Keratinocyte (primary cell): Measurements from ENCODE around the gene HABP2. TPM values are rescaled to one million over a fixed set of nuclear protein-coding genes. Genes with fewer than 3 reads are reported as not detected.

Experiments
- DNase-seq: peaks from one replicate; pipeline ENCODE4 v3.0.0-alpha.2; 2011; ENCODE audit warnings: low read depth, missing footprints, low spot score
- FAIRE-seq: peaks from 2 replicates; lab custom pipeline; 2011; peaks lifted over from hg19 to GRCh38; lab: Jason Lieb, UNC
- H2AFZ ChIP-seq: 2 replicates; pipeline ENCODE4 v1.6.0; 2012; ENCODE audit warnings: low read length, control low read depth, inconsistent platforms; ENCODE audit not compliant: control insufficient read depth
- H3K27ac ChIP-seq: 2 replicates; pipeline ENCODE4 v1.5.1; 2011; ENCODE audit warnings: low read length; ENCODE audit not compliant: control insufficient read depth, insufficient read depth
- H3K27me3 ChIP-seq: 3 replicates; pipeline ENCODE4 v1.6.0; 2011; ENCODE audit warnings: low read length; ENCODE audit not compliant: control insufficient read depth, insufficient read depth; ENCODE audit errors: extremely low read depth
- H3K36me3 ChIP-seq, 2 experiments: 2 replicates in 1 of 2; 3 replicates in 1 of 2; pipeline ENCODE4 v1.5.1; 2011; ENCODE audit warnings: low read length in 2 of 2, mild to moderate bottlenecking in 1 of 2; ENCODE audit not compliant: control insufficient read depth in 2 of 2, insufficient read depth in 2 of 2; ENCODE audit errors: extremely low read depth in 1 of 2
- H3K4me1 ChIP-seq: 3 replicates; pipeline ENCODE4 v1.5.1; 2011; ENCODE audit warnings: low read length; ENCODE audit not compliant: control insufficient read depth, insufficient read depth; ENCODE audit errors: extremely low read depth
- H3K4me2 ChIP-seq: 3 replicates; pipeline ENCODE4 v1.6.0; 2011; ENCODE audit warnings: low read depth, low read length; ENCODE audit not compliant: control insufficient read depth, insufficient read depth; ENCODE audit errors: extremely low read depth
- H3K4me3 ChIP-seq, 3 experiments: fragments of 200-600 bp in 1 of 3; sonication (generic) in 1 of 3; 2 replicates in 2 of 3; 3 replicates in 1 of 3; pipeline ENCODE4 v1.5.1; 2011 to 2016; ENCODE audit warnings: low read length in 3 of 3, mild to moderate bottlenecking in 3 of 3, control low read depth in 2 of 3, inconsistent platforms in 1 of 3, low read depth in 1 of 3, mixed read lengths in 1 of 3, mixed run types in 1 of 3, moderate library complexity in 1 of 3; ENCODE audit not compliant: control insufficient read depth in 2 of 3, insufficient read depth in 2 of 3; ENCODE audit errors: extremely low read depth in 1 of 3
- H3K79me2 ChIP-seq: 2 replicates; pipeline ENCODE4 v1.6.0; 2012; ENCODE audit warnings: low read length; ENCODE audit not compliant: control insufficient read depth, insufficient read depth
- H3K9ac ChIP-seq: 3 replicates; pipeline ENCODE4 v1.6.0; 2011; ENCODE audit warnings: low read length; ENCODE audit not compliant: control insufficient read depth, insufficient read depth; ENCODE audit errors: extremely low read depth
- H3K9me1 ChIP-seq: 3 replicates; pipeline ENCODE4 v1.6.0; 2011; ENCODE audit warnings: low read length; ENCODE audit not compliant: control insufficient read depth, insufficient read depth; ENCODE audit errors: extremely low read depth
- H3K9me3 ChIP-seq: 2 replicates; pipeline ENCODE4 v1.5.1; 2012; ENCODE audit warnings: low read depth, low read length; ENCODE audit not compliant: control insufficient read depth
- H4K20me1 ChIP-seq: 3 replicates; pipeline ENCODE4 v1.6.0; 2011; ENCODE audit warnings: low read length; ENCODE audit not compliant: control insufficient read depth, insufficient read depth; ENCODE audit errors: extremely low read depth
- CTCF ChIP-seq, 3 experiments: IDR thresholded peaks in 1 of 3; conservative IDR thresholded peaks in 1 of 3; optimal IDR thresholded peaks in 1 of 3; 2 replicates in 2 of 3; 3 replicates in 1 of 3; pipeline versions ENCODE3 to v1.5.1; 2011; ENCODE audit warnings: low read length in 3 of 3, mild to moderate bottlenecking in 3 of 3, moderate library complexity in 2 of 3, control low read depth in 1 of 3, inconsistent platforms in 1 of 3; ENCODE audit not compliant: insufficient read depth in 2 of 3; ENCODE audit errors: extremely low read depth in 1 of 3
- EZH2 ChIP-seq: IDR thresholded peaks from one replicate; pipeline ENCODE4 v1.6.1; 2012; ENCODE audit warnings: inconsistent platforms, mild to moderate bottlenecking, low read length, moderate library complexity
- dilution Hi-C: fragments of 300-500 bp; cut with MboI; formaldehyde crosslinking; loops from one replicate; pipeline ENCODE4 v1.7.0; 2020; ENCODE audit warnings: low sequenced_read_pairs; ENCODE audit not compliant: extremely low pct_ligation_motif_present
- polyA plus RNA-seq, 5 experiments: library from polyadenylated mRNA; depleted of rRNA in 3 of 5; stranded (reverse) in 3 of 5; stranded (forward) in 1 of 5; unstranded in 1 of 5; fragments of >200 nt; gene quantifications; 1 replicate in 1 of 5; 2 replicates in 3 of 5; 3 replicates in 1 of 5; pipeline versions ENCODE4 v1.2.1 to v1.2.3, GENCODE V29; 2011 to 2012; ENCODE audit warnings: missing spikeins in 2 of 5, low read depth in 1 of 5, low replicate concordance in 1 of 5

The HABP2 gene
- polyA plus RNA-seq, 1 donor (not counting 4 experiments of a cell fraction or from before 2014, with no cell fraction given): not detected

GRCh38 chr10:113576852-113577251 lies 24.0 kb downstream of the HABP2 start:
- no peaks in the 10 kb centered on the region for H4K20me1 ChIP-seq
- no peak overlapping the region for H2AFZ ChIP-seq
- H3K4me3 ChIP-seq: no peak overlapping the region
- dilution Hi-C loops: no loop called here
- H3K79me2 ChIP-seq: no peaks in the 10 kb centered on the region
- no peak overlapping the region for H3K27ac ChIP-seq
- FAIRE-seq: no peak
- H3K4me1 ChIP-seq: no peaks in the 10 kb centered on the region
- no peak for DNase-seq
- no peaks in the 10 kb centered on the region for H3K9me3 ChIP-seq
- no peaks in the 10 kb centered on the region for H3K36me3 ChIP-seq
- no peak overlapping the region for H3K4me2 ChIP-seq
- H3K27me3 ChIP-seq: no peaks in the 10 kb centered on the region
- no peak for TF ChIP-seq CTCF (optimal IDR thresholded peaks at IDR 0.05 in 1 of 3, IDR thresholded peaks at IDR 0.05 in 1 of 3, conservative IDR thresholded peaks at IDR 0.05 in 1 of 3; ENCODE audit: extremely low read depth in 1 of 3, insufficient read depth in 2 of 3, low read length in 3 of 3)
- TF ChIP-seq EZH2: no peak
- no peak overlapping the region for H3K9ac ChIP-seq
- H3K9me1 ChIP-seq: no peaks in the 10 kb centered on the region

GRCh38 chr10:113578773-113579172 lies 25.9 kb downstream of the HABP2 start:
- no peaks in the 10 kb centered on the region for H3K9me3 ChIP-seq
- H3K27ac ChIP-seq: no peak overlapping the region
- H3K79me2 ChIP-seq: no peaks in the 10 kb centered on the region
- dilution Hi-C loops: no loop called here
- FAIRE-seq: no peak
- H3K27me3 ChIP-seq: no peaks in the 10 kb centered on the region
- H3K9me1 ChIP-seq: no peaks in the 10 kb centered on the region
- H3K9ac ChIP-seq: no peak overlapping the region
- no peak overlapping the region for H2AFZ ChIP-seq
- no peak for TF ChIP-seq CTCF (optimal IDR thresholded peaks at IDR 0.05 in 1 of 3, IDR thresholded peaks at IDR 0.05 in 1 of 3, conservative IDR thresholded peaks at IDR 0.05 in 1 of 3; ENCODE audit: extremely low read depth in 1 of 3, insufficient read depth in 2 of 3, low read length in 3 of 3)
- DNase-seq: no peak
- no peaks in the 10 kb centered on the region for H3K36me3 ChIP-seq
- H3K4me1 ChIP-seq: no peaks in the 10 kb centered on the region
- H3K4me3 ChIP-seq: no peak overlapping the region
- H3K4me2 ChIP-seq: no peak overlapping the region
- H4K20me1 ChIP-seq: no peaks in the 10 kb centered on the region
